Esophagus squamous epithelium (tissue), 4 donors: ENCODE measurements around the gene CATSPERD.

Source experiments
- CTCF ChIP-seq, 6 experiments: fragments of 450-650 bp in 4 of 6; fragments of 200-600 bp in 2 of 6; sonication (generic) in 2 of 6; IDR thresholded peaks; one replicate each; pipeline ENCODE4 v1.5.1; 2016 to 2019; ENCODE audit warnings: antibody characterized with exemption in 6 of 6, mild to moderate bottlenecking in 4 of 6, moderate library complexity in 4 of 6
- POLR2A ChIP-seq, 4 donors: fragments of 450-650 bp; IDR thresholded peaks; one replicate each; pipeline ENCODE4 v1.6.1; 2017; ENCODE audit warnings: antibody characterized with exemption in 4 of 4, mild to moderate bottlenecking in 4 of 4, moderate library complexity in 3 of 4

- TF ChIP-seq POLR2A (IDR thresholded peaks at IDR 0.05) (no peak), CTCF (IDR thresholded peaks at IDR 0.05) (no peak)
These were observed 48.8 kb upstream of the CATSPERD start for GRCh38 chr19:5671600-5671999.
